NB4 (cell line): ENCODE data around the gene LRFN2.

Source experiments
- CTCF ChIP-seq: IDR thresholded peaks from one replicate; pipeline ENCODE4 v1.5.1; 2012; ENCODE audit warnings: low read depth, low read length
- MAX ChIP-seq: IDR thresholded peaks from 2 replicates; pipeline ENCODE4 v1.6.1; 2011; ENCODE audit warnings: low read depth, low read length
- POLR2A ChIP-seq: IDR thresholded peaks from 2 replicates; pipeline ENCODE4 v1.6.1; 2011; ENCODE audit warnings: mild to moderate bottlenecking; ENCODE audit not compliant: insufficient read length; ENCODE audit errors: extremely low read depth

DNA sequence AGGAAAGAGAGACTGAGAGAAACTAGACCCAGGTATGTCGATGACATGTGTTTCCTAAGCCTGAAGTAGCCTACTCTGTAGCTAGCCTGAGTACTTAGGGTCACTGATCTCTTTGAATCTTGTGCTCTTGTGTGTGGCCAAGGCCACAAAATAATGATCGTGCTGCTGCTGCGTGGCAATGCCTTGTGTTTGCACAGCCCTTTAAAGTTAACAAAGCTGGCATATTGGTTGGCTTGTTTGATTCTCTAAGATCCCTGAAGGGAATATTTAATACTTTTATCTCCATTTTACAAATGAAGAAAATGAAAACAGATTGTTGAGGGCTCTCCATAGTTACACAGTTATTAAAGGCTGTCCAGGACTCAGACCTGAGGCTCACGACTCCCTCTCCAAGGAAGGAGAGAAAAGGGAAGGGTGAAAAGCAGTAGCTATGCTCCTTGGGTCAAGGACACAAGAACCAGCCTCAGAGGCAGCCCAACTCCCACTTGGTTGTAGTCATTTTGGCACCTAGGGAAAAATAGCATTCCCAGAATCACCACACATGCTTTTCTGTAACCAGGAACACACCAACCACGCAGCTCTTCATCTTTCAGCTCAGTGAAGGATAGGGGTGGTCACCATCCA, 130.7 kb downstream of the LRFN2 start:
- TF ChIP-seq CTCF: no peak
- TF ChIP-seq POLR2A: no peak
- no peak for TF ChIP-seq MAX
